OCI-LY7 (cell line): ENCODE measurements around the gene RRP15.

Source experiments
- CTCF ChIP-seq: fragments of 200-600 bp; sonication (generic); conservative IDR thresholded peaks from 2 replicates; pipeline ENCODE4 v1.5.1; 2014; ENCODE audit warnings: mild to moderate bottlenecking, antibody characterized with exemption, low read length, moderate library complexity, mixed read lengths
- EZH2phosphoT487 ChIP-seq: fragments of 200-600 bp; sonication (generic); IDR thresholded peaks from 2 replicates; pipeline ENCODE4 v1.6.1; 2018; ENCODE audit warnings: low read depth, borderline replicate concordance, mild to moderate bottlenecking, mixed run types, antibody characterized with exemption, low read length, moderate library complexity, mixed read lengths

DNA sequence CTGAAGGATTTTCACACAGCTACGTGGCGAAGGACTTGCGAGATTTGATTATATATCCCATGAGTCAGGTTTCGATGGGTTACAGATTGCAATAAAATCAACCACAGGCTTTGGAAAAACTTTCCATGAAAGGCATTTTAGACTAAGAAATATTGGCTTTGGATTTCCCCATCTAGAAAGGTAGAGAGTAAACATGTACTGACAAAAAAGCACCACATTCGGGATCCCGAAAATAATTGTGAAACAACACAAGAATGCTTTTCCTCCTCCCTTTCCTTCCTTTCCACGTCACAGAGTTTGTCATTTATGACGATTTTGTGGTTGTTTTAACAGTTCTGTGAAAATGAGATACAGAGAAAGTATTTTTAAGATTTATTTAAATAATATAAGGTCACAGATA is 98.6 kb downstream of the RRP15 start:
- TF ChIP-seq CTCF, result no peak
- TF ChIP-seq EZH2phosphoT487, result no peak
